Peyer's patch (tissue), 4 donors: ENCODE measurements around the gene CCDC63. TPM values are rescaled to one million over a fixed set of nuclear protein-coding genes. Genes with fewer than 3 reads are reported as not detected.

Experiments
- DNase-seq, 3 donors: peaks; one replicate each; pipeline ENCODE4 v3.0.0-alpha.2; 2017 to 2019
- H3K27ac ChIP-seq, 4 donors: fragments of 200-600 bp; sonication (generic); one replicate each; pipeline ENCODE4 v1.5.1; 2016 to 2019
- H3K27me3 ChIP-seq, 2 donors: fragments of 200-600 bp; sonication (generic); one replicate each; pipeline ENCODE4 v1.5.1; 2019
- H3K36me3 ChIP-seq, 3 donors: fragments of 200-600 bp; sonication (generic); one replicate each; pipeline ENCODE4 v1.5.1; 2016 to 2019
- H3K4me1 ChIP-seq, 4 donors: fragments of 200-600 bp; sonication (generic); one replicate each; pipeline ENCODE4 v1.5.1; 2016 to 2019
- H3K4me3 ChIP-seq, 4 donors: fragments of 200-600 bp; sonication (generic); 1 replicate in 3 of 4; 2 replicates in 1 of 4; pipeline ENCODE4 v1.5.1; 2016 to 2019; ENCODE audit warnings: mild to moderate bottlenecking in 1 of 4
- H3K9me3 ChIP-seq, 4 donors: fragments of 200-600 bp; sonication (generic); one replicate each; pipeline ENCODE4 v1.5.1; 2016 to 2019; ENCODE audit warnings: mild to moderate bottlenecking in 1 of 4
- CTCF ChIP-seq, 6 experiments: fragments of 450-650 bp in 4 of 6; fragments of 200-600 bp in 2 of 6; sonication (generic) in 1 of 6; IDR thresholded peaks; one replicate each; pipeline ENCODE4 v1.5.1; 2017 to 2019; ENCODE audit warnings: antibody characterized with exemption in 6 of 6, mild to moderate bottlenecking in 3 of 6, moderate library complexity in 1 of 6
- POLR2A ChIP-seq, 2 donors: fragments of 450-650 bp; IDR thresholded peaks; one replicate each; pipeline ENCODE4 v1.5.1; 2017; ENCODE audit warnings: antibody characterized with exemption in 2 of 2, mild to moderate bottlenecking in 2 of 2, moderate library complexity in 2 of 2
- total RNA-seq, 4 donors: library from RNA; depleted of rRNA; stranded (reverse); fragments of >200 nt; gene quantifications; one replicate each; pipeline ENCODE4 v1.1.0, GENCODE V29; 2016

CCDC63 gene
- total RNA-seq, 4 donors from 2014 or later, result not detected

- Histone ChIP-seq H3K4me3 (no peak overlapping the region), H3K27ac (peak overlapping the region in 3 of 4 donors; percentile 29 to 79 (median 63)), H3K9me3 (peaks cover 0 to 5% (median 0%) of the 10 kb centered on the region in 4 donors), H3K27me3 (no peaks in the 10 kb centered on the region), H3K4me1 (peaks cover 0 to 11% (median 0%) of the 10 kb centered on the region in 4 donors), H3K36me3 (no peaks in the 10 kb centered on the region)
- TF ChIP-seq POLR2A (IDR thresholded peaks at IDR 0.05) (no peak), CTCF (IDR thresholded peaks at IDR 0.05) (no peak)
- DNase-seq, result peak in 1 of 3 donors; percentile 62
These were observed 37.6 kb upstream of the CCDC63 start for GRCh38 chr12:110809149-110809548.

- TF ChIP-seq POLR2A (IDR thresholded peaks at IDR 0.05), result no peak
- TF ChIP-seq CTCF (IDR thresholded peaks at IDR 0.05), result no peak
- no peaks in the 10 kb centered on the region for H3K9me3 ChIP-seq
These were observed 34.8 kb upstream of the CCDC63 start for GRCh38 chr12:110811972-110812371.

GRCh38 chr12:110813285-110813684, 33.5 kb upstream of the CCDC63 start:
- TF ChIP-seq CTCF (IDR thresholded peaks at IDR 0.05) (no peak), POLR2A (IDR thresholded peaks at IDR 0.05) (no peak)
- no peaks in the 10 kb centered on the region for H3K9me3 ChIP-seq
- H3K4me1 ChIP-seq, result peaks cover 0 to 11% (median 0%) of the 10 kb centered on the region in 4 donors
- peak in 1 of 3 donors; percentile 51 for DNase-seq
- no peak overlapping the region for H3K27ac ChIP-seq
- H3K27me3 ChIP-seq, result no peaks in the 10 kb centered on the region
- H3K4me3 ChIP-seq, result no peak overlapping the region
- no peaks in the 10 kb centered on the region for H3K36me3 ChIP-seq

More at GRCh38 chr12:110811972-110812371, 34.8 kb upstream of the CCDC63 start:
- no peak for DNase-seq
- H3K27ac ChIP-seq, result no peak overlapping the region
- no peaks in the 10 kb centered on the region for H3K27me3 ChIP-seq
- H3K4me1 ChIP-seq, result peaks cover 0 to 11% (median 0%) of the 10 kb centered on the region in 4 donors
- no peak overlapping the region for H3K4me3 ChIP-seq
- no peaks in the 10 kb centered on the region for H3K36me3 ChIP-seq

GRCh38 chr12:110813756-110814155, 33.0 kb upstream of the CCDC63 start:
- H3K4me3 ChIP-seq, result no peak overlapping the region
- no peak for DNase-seq
- no peaks in the 10 kb centered on the region for H3K27me3 ChIP-seq
- H3K36me3 ChIP-seq, result no peaks in the 10 kb centered on the region
- no peak overlapping the region for H3K27ac ChIP-seq
- TF ChIP-seq CTCF (IDR thresholded peaks at IDR 0.05), result no peak
- no peak for TF ChIP-seq POLR2A (IDR thresholded peaks at IDR 0.05)
- no peaks in the 10 kb centered on the region for H3K9me3 ChIP-seq
- peaks cover 0 to 10% (median 0%) of the 10 kb centered on the region in 4 donors for H3K4me1 ChIP-seq

GRCh38 chr12:110816248-110816647, 30.5 kb upstream of the CCDC63 start:
- TF ChIP-seq POLR2A (IDR thresholded peaks at IDR 0.05), result no peak
- TF ChIP-seq CTCF (IDR thresholded peaks at IDR 0.05), result no peak
- H3K9me3 ChIP-seq, result no peaks in the 10 kb centered on the region
- no peaks in the 10 kb centered on the region for H3K27me3 ChIP-seq
- DNase-seq, result peak in 1 of 3 donors; percentile 47
- no peak overlapping the region for H3K4me3 ChIP-seq
- peaks cover 0 to 4% (median 0%) of the 10 kb centered on the region in 4 donors for H3K4me1 ChIP-seq
- H3K27ac ChIP-seq, result no peak overlapping the region
- no peaks in the 10 kb centered on the region for H3K36me3 ChIP-seq

- H3K4me1 ChIP-seq, result peaks cover 0 to 4% (median 0%) of the 10 kb centered on the region in 4 donors
- DNase-seq, result no peak
- H3K27me3 ChIP-seq, result no peaks in the 10 kb centered on the region
- no peak overlapping the region for H3K27ac ChIP-seq
- no peak overlapping the region for H3K4me3 ChIP-seq
- H3K36me3 ChIP-seq, result no peaks in the 10 kb centered on the region
- H3K9me3 ChIP-seq, result no peaks in the 10 kb centered on the region
- TF ChIP-seq POLR2A (IDR thresholded peaks at IDR 0.05) (no peak), CTCF (IDR thresholded peaks at IDR 0.05) (no peak)
These were observed 30.0 kb upstream of the CCDC63 start for GRCh38 chr12:110816779-110817178.
